RWPE2 (cell line): ENCODE measurements around the gene HERC3.

Experiments used
- ATAC-seq: fragments of 200-7000 bp; cut with Tn5 transposase; 3 replicates; pipeline ENCODE4 v1.9.1; 2021; ENCODE audit warnings: low read depth
- DNase-seq: peaks from one replicate; pipeline ENCODE4 v3.0.0-alpha.2; 2020; ENCODE audit warnings: low spot score
- H3K27ac ChIP-seq: fragments of 450-650 bp; 2 replicates; pipeline ENCODE4 v1.5.1; 2017; ENCODE audit warnings: mild to moderate bottlenecking; ENCODE audit not compliant: poor library complexity, severe bottlenecking
- H3K27me3 ChIP-seq: fragments of 250-450 bp; sonication (Bioruptor Pico); 2 replicates; pipeline ENCODE4 v1.5.1; 2021; ENCODE audit warnings: mild to moderate bottlenecking, moderate library complexity; ENCODE audit not compliant: insufficient read depth, poor library complexity, severe bottlenecking
- H3K36me3 ChIP-seq: fragments of 250-450 bp; sonication (Bioruptor Pico); 2 replicates; pipeline ENCODE4 v1.5.1; 2020; ENCODE audit warnings: low read depth, mild to moderate bottlenecking, moderate library complexity
- H3K4me1 ChIP-seq: fragments of 250-450 bp; sonication (Bioruptor Pico); 2 replicates; pipeline ENCODE4 v1.5.1; 2021; ENCODE audit warnings: mild to moderate bottlenecking, moderate library complexity; ENCODE audit not compliant: insufficient read depth, poor library complexity, severe bottlenecking
- H3K4me3 ChIP-seq: fragments of 250-450 bp; sonication (Bioruptor Pico); 2 replicates; pipeline ENCODE4 v1.5.1; 2021; ENCODE audit warnings: mild to moderate bottlenecking, moderate library complexity; ENCODE audit not compliant: severe bottlenecking
- H3K9me3 ChIP-seq: fragments of 250-450 bp; sonication (Bioruptor Pico); 2 replicates; pipeline ENCODE4 v1.5.1; 2021; ENCODE audit warnings: mild to moderate bottlenecking, moderate library complexity; ENCODE audit not compliant: severe bottlenecking
- TF ChIP-seq, protein P1 (sequence below): fragments of 450-650 bp; IDR thresholded peaks from one replicate; pipeline ENCODE4 v1.5.1; 2017; ENCODE audit warnings: mild to moderate bottlenecking, moderate library complexity; ENCODE audit not compliant: poor library complexity, severe bottlenecking

Gene HERC3

DNA sequence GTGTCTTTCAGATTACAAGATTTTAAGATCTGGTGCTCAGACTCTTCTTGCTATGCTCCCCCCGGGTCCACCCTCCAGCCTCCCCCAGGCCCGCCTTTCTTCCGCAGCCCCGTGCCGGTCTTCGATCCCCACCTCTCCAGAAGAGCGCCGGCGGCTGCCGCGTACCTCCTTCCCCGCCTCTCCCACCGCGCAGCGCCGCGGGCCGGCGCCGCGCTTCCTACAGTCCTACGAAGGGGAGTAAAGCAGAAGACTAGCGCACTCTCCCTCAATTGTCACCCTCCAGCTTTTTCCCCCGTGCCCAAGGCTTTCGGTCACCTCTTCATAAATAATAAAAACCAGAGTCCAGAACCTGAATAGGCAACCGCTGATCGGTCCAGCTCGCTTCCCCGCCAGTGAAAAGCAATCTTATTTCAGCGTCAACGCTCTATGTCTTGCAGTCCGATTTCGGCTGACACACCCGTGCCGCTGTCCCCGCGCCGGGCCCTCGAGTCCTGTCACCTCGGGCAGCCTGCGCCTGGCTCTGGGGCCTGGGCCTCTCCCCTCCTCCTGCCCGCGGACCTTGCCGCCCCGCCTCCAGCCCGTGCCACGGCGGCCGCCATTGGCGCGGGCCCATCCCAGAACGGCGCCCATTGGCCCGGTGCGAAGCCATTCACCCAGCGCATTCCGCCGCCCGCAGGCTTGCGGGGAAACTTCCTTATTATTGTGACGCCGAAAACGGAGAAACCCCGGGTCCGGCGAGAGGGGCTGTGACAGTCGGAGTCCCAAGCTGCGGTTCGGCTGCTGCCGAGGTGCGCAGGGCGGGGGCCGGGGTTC lies at the start of gene HERC3:
Gene HERC3 (plus strand): TSS at position 694 of the 813 bp plus-strand sequence. CDS start 13,344 bp downstream, outside the sequence.
- Histone ChIP-seq H3K27ac (peak within 1 kb of the TSS; percentile 100), H3K36me3 (peaks cover 16% of the 10 kb centered on the region), H3K4me1 (peaks cover 12% of the 10 kb centered on the region), H3K4me3 (peak within 1 kb of the TSS; percentile 67), H3K9me3 (no peaks in the 10 kb centered on the region), H3K27me3 (no peaks in the 10 kb centered on the region)
- ATAC-seq: peak; percentile 90
- DNase-seq: peak; percentile 86
- TF ChIP-seq, protein P1, sequence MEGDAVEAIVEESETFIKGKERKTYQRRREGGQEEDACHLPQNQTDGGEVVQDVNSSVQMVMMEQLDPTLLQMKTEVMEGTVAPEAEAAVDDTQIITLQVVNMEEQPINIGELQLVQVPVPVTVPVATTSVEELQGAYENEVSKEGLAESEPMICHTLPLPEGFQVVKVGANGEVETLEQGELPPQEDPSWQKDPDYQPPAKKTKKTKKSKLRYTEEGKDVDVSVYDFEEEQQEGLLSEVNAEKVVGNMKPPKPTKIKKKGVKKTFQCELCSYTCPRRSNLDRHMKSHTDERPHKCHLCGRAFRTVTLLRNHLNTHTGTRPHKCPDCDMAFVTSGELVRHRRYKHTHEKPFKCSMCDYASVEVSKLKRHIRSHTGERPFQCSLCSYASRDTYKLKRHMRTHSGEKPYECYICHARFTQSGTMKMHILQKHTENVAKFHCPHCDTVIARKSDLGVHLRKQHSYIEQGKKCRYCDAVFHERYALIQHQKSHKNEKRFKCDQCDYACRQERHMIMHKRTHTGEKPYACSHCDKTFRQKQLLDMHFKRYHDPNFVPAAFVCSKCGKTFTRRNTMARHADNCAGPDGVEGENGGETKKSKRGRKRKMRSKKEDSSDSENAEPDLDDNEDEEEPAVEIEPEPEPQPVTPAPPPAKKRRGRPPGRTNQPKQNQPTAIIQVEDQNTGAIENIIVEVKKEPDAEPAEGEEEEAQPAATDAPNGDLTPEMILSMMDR: no peak

DNA sequence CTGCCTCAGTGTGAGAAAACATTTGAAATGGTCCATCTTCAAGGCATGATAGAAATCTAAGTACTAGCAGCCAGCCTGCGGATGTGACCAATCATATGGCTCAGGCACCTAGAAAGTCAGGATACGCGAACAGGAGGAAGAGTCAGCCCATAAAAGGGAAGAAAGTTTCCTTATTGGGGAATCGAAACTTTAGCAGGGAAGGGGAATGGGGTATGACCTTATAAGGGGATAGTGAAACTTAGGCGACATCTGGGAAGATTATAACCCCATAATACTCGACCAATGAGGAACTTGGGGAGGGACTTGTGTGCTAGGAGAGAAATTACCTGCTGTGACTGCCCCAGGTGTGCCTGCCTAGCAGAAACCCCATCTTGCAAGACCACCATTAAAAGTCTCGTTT lies 42.5 kb upstream of the HERC3 start:
- no peaks in the 10 kb centered on the region for H3K4me1 ChIP-seq
- H3K27me3 ChIP-seq: no peaks in the 10 kb centered on the region
- DNase-seq: no peak
- no peak overlapping the region for H3K27ac ChIP-seq
- no peaks in the 10 kb centered on the region for H3K36me3 ChIP-seq
- no peaks in the 10 kb centered on the region for H3K9me3 ChIP-seq
- H3K4me3 ChIP-seq: no peak overlapping the region
- ATAC-seq: no peak
- TF ChIP-seq, protein P1: no peak

DNA sequence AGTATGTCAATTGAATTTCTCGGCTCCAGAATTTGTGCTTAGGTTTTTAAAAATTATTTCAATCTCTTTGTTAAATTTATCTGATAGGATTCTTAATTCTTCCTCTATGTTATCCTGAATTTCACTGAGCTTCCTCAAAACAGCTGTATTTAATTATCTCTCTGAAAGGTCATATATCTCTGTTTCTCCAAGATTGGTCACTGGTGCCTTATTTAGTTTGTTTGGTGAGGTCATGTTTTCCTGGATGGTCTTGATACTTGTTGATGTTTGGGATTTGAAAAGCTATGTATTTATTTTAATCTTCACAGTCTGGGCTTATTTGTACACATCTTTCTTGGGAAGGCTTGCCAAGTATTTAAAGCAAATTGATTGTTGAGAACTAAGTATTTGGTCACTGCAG lies 24.7 kb upstream of the HERC3 start:
- Histone ChIP-seq H3K4me1 (peaks cover 6% of the 10 kb centered on the region), H3K4me3 (no peak overlapping the region), H3K9me3 (no peaks in the 10 kb centered on the region), H3K27ac (no peak overlapping the region), H3K27me3 (no peaks in the 10 kb centered on the region), H3K36me3 (no peaks in the 10 kb centered on the region)
- ATAC-seq: no peak
- no peak for DNase-seq
- TF ChIP-seq, protein P1: no peak

DNA sequence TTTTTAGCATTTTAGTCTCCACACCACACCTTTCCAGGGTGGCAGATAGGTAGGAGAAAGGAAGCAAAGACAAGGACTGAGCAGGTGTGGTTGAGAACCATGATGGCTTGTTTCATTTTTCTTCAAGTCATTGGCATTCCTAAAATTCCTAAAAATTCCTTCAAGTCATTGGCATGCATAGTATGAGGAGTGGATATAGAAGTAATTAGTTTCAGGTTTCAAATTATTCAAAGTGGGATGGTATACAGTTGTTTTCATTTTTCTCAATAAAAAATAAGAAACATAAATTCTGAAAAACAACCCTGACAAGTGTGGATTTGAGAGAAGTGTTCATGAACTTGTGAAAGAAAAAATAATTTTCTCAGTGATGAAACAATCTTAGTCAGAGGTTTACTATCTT lies 22.3 kb upstream of the HERC3 start:
- Histone ChIP-seq H3K27me3 (no peaks in the 10 kb centered on the region), H3K4me3 (no peak overlapping the region), H3K27ac (no peak overlapping the region), H3K4me1 (peaks cover 6% of the 10 kb centered on the region), H3K36me3 (no peaks in the 10 kb centered on the region), H3K9me3 (no peaks in the 10 kb centered on the region)
- ATAC-seq (no peak), DNase-seq (no peak)
- TF ChIP-seq, protein P1: no peak

DNA sequence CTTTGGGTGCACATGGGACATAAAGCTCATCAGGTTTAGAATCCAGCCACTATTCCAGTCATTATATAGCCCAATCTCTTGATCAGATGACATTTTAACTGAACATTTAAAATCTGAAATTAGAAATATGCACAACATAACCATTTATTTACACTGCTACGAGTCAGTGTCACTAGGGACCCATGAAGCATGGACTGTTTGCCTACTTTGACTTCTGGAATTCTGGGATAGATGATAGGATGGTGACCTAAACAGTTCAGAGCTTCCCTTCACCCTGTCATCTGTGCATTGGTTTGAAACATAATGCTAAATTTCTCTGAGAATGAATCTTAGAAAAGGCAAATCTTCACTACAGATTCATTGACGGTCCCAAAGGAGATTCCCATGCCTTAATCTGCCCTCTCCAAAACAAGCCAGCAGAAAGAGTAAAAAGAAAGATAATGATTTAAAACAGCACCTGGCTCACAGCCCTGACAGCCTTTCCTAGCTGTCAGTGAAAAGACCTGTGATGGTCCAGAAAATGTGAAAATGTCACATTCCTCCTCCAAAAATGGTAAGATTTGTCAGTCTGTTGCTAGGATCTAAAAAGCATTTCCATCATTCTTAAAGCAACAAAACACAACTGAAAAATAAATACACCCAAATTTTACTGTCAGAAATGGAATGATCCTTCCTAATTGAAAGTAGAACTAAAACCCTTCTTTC lies 18.9 kb upstream of the HERC3 start:
- H3K27me3 ChIP-seq: no peaks in the 10 kb centered on the region
- ATAC-seq (no peak), DNase-seq (no peak)
- H3K4me3 ChIP-seq: no peak overlapping the region
- no peaks in the 10 kb centered on the region for H3K36me3 ChIP-seq
- H3K9me3 ChIP-seq: no peaks in the 10 kb centered on the region
- TF ChIP-seq, protein P1: no peak
- H3K4me1 ChIP-seq: peaks cover 6% of the 10 kb centered on the region
- H3K27ac ChIP-seq: no peak overlapping the region
